Measurements from ENCODE around the gene ULK4. TPM values are rescaled to one million over a fixed set of nuclear protein-coding genes. Genes with fewer than 3 reads are reported as not detected.

ULK4 gene
- polyA plus RNA-seq, 1 of the 3 experiments (the other 2 are of a cell fraction): 6.2 TPM

DNA sequence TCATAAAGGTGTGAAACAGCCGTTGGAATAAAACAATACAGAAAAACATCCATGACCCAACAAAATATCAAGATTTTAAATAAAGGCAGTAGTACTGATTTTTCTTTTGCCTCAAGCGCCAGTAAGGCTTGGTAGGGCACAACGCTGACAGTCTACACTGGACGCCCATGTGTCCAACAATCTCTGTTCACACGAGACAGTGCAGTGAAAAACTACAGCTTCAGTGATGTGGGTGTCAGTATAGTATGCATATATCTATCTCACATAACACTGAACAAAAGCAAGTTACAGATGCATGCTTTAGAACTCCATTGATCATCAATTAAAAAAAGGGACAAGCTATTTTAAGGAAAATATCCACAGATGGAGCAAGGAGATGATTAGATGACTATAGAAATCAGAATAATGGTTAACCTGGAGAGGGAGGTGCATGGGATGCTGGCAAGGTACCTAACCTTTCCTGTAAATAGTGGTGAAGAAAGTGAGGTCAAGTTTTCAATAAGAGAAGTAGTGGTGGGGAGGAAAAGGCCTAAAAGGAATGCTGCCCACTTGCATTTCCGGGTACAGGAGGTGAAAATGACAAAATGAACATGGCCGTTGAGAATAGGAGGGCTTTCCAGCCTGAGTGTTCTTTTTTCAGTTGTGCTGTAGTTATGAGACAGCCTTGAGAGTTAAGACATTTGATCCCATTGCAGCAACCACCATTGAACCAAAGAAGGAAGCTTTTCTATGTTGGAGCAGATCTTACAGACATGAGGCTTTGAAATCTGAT is 719.9 kb downstream of the ULK4 start:
- no peak overlapping the region for H2AFZ ChIP-seq (ENCODE audit: low read depth)
- no peaks in the 10 kb centered on the region for H3K27me3 ChIP-seq (ENCODE audit: insufficient read depth)
- no peak overlapping the region for H3K4me3 ChIP-seq (ENCODE audit: low read depth in 2 of 2, low read length in 1 of 2)
- POLR2A ChIA-PET: no interaction called here
- H4K20me1 ChIP-seq (ENCODE audit: insufficient read depth): peaks cover 27% of the 10 kb centered on the region; the same call in 1 of the 2 replicates
- H3F3A ChIP-seq (replicated peaks; ENCODE audit: insufficient read depth): peaks cover 4% of the 10 kb centered on the region
- CTCF ChIA-PET: interaction anchor here (0.9 to 1.6 kb wide), 5 partner anchors 12 to 657 kb away, joined by 3 to 6 read pairs (median 4); no protein-coding TSS in a partner anchor
- 0 out of 2 replicates have a peak, but pooled peaks cover 4% of the 10 kb centered on the region for H3K79me2 ChIP-seq (ENCODE audit: insufficient read depth)
- no peak overlapping the region for H3K4me2 ChIP-seq
- TF ChIP-seq REST (IDR thresholded peaks at IDR 0.05; ENCODE audit: low read depth, low read length) (no peak), MEF2A (IDR thresholded peaks at IDR 0.05; ENCODE audit: borderline replicate concordance, low read depth) (no peak), RAD21 (IDR thresholded peaks at IDR 0.05; ENCODE audit: low read length) (no peak), RFX5 (IDR thresholded peaks at IDR 0.05; ENCODE audit: low read length) (no peak), JUND (IDR thresholded peaks at IDR 0.05) (no peak), YY1 (IDR thresholded peaks at IDR 0.05; ENCODE audit: low read depth) (no peak), TEAD4 (IDR thresholded peaks at IDR 0.05; ENCODE audit: borderline replicate concordance, insufficient read depth) (no peak), EZH2phosphoT487 (IDR thresholded peaks at IDR 0.05; ENCODE audit: borderline replicate concordance, low read depth) (no peak), USF1 (IDR thresholded peaks at IDR 0.05; ENCODE audit: borderline replicate concordance, low read depth) (no peak), POLR2AphosphoS5 (IDR thresholded peaks at IDR 0.05; ENCODE audit: low read depth, low read length) (no peak), EP300 (IDR thresholded peaks at IDR 0.05; ENCODE audit: borderline replicate concordance in 1 of 2, low read depth in 1 of 2, low read length in 1 of 2) (no peak), SMC3 (IDR thresholded peaks at IDR 0.05; ENCODE audit: low read depth, low read length) (no peak), TAF1 (IDR thresholded peaks at IDR 0.05; ENCODE audit: borderline replicate concordance, low read depth, low read length) (no peak), MAX (IDR thresholded peaks at IDR 0.05; ENCODE audit: low read depth) (no peak), FOXJ3 (CRISPR knock-in tag; IDR thresholded peaks at IDR 0.05) (no peak), TCF12 (IDR thresholded peaks at IDR 0.05) (no peak), MXI1 (IDR thresholded peaks at IDR 0.05; ENCODE audit: low read depth, low read length) (no peak)
- TF ChIP-seq, protein P1, sequence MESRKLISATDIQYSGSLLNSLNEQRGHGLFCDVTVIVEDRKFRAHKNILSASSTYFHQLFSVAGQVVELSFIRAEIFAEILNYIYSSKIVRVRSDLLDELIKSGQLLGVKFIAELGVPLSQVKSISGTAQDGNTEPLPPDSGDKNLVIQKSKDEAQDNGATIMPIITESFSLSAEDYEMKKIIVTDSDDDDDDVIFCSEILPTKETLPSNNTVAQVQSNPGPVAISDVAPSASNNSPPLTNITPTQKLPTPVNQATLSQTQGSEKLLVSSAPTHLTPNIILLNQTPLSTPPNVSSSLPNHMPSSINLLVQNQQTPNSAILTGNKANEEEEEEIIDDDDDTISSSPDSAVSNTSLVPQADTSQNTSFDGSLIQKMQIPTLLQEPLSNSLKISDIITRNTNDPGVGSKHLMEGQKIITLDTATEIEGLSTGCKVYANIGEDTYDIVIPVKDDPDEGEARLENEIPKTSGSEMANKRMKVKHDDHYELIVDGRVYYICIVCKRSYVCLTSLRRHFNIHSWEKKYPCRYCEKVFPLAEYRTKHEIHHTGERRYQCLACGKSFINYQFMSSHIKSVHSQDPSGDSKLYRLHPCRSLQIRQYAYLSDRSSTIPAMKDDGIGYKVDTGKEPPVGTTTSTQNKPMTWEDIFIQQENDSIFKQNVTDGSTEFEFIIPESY (IDR thresholded peaks at IDR 0.05; ENCODE audit: borderline replicate concordance, low read depth): no peak
- TF ChIP-seq, protein P2, sequence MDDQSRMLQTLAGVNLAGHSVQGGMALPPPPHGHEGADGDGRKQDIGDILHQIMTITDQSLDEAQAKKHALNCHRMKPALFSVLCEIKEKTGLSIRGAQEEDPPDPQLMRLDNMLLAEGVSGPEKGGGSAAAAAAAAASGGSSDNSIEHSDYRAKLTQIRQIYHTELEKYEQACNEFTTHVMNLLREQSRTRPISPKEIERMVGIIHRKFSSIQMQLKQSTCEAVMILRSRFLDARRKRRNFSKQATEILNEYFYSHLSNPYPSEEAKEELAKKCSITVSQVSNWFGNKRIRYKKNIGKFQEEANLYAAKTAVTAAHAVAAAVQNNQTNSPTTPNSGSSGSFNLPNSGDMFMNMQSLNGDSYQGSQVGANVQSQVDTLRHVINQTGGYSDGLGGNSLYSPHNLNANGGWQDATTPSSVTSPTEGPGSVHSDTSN (IDR thresholded peaks at IDR 0.05): no peak
- no peaks in the 10 kb centered on the region for H3K9me3 ChIP-seq
- H3K9ac ChIP-seq: no peak overlapping the region
- peaks cover 0 to 6% of the 10 kb centered on the region in 2 experiments; a peak in 1 of 4 replicates for H3K4me1 ChIP-seq (ENCODE audit: control insufficient read depth in 1 of 2, insufficient read depth in 2 of 2, low read depth in 1 of 2, low read length in 1 of 2)
- no peak for DNase-seq
- H3K36me3 ChIP-seq (replicated peaks in 1 of 2; ENCODE audit: control insufficient read depth in 1 of 2, insufficient read depth in 2 of 2, low read length in 1 of 2): peaks cover 53 to 75% of the 10 kb centered on the region in 2 experiments
- H3K9me2 ChIP-seq: no peaks in the 10 kb centered on the region
- H3K27ac ChIP-seq (ENCODE audit: low read depth in 2 of 2, low read length in 1 of 2): no peak overlapping the region
- WGBS (ENCODE audit: low lambda C conversion rate): 94% methylated on average over 7 of the region's 7 CpGs
